SK-N-DZ (cell line): ENCODE measurements around the gene ITGA2B.
"Not testable (repeated sequence)": the region's sequence is repeated elsewhere in the genome, so short reads cannot be mapped to it uniquely, and the experiment has no call there.

Experiments
- DNase-seq: peaks from one replicate; pipeline ENCODE4 v3.0.0-alpha.2; 2015; ENCODE audit warnings: low spot score

ITGA2B gene

GRCh38 chr17:44352828-44353671 is 36.4 kb downstream of the ITGA2B start:
- DNase-seq: no peak

GRCh38 chr17:44351961-44352827 is 37.3 kb downstream of the ITGA2B start:
- no peak for DNase-seq

DNA sequence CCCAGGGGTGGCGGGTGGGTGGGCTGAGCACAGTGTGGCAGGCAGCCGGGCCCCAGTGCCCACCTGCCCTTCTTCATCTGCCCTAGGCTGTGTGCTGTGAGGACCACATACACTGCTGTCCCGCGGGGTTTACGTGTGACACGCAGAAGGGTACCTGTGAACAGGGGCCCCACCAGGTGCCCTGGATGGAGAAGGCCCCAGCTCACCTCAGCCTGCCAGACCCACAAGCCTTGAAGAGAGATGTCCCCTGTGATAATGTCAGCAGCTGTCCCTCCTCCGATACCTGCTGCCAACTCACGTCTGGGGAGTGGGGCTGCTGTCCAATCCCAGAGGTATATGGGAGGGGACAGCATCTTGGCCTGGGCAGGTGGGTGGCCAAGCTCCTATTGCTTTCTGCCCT is 38.0 kb downstream of the ITGA2B start:
- DNase-seq: no peak

DNA sequence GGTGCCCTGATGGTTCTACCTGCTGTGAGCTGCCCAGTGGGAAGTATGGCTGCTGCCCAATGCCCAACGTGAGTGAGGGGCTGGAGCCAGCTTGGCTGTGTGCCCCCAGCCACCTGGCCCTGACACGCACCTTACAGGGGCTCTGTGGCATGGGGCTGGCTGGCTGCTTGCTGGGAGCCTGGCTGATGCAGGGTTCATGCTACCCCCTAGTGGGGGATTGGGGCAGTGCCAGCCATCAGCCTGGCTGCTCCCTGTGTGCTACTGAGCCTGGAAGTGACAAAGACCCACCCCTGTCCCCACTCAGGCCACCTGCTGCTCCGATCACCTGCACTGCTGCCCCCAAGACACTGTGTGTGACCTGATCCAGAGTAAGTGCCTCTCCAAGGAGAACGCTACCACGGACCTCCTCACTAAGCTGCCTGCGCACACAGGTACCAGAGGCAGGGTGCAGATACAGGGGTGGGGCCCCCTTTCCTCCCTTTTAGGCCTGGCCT is 38.7 kb downstream of the ITGA2B start:
- DNase-seq: peak; percentile 80

DNA sequence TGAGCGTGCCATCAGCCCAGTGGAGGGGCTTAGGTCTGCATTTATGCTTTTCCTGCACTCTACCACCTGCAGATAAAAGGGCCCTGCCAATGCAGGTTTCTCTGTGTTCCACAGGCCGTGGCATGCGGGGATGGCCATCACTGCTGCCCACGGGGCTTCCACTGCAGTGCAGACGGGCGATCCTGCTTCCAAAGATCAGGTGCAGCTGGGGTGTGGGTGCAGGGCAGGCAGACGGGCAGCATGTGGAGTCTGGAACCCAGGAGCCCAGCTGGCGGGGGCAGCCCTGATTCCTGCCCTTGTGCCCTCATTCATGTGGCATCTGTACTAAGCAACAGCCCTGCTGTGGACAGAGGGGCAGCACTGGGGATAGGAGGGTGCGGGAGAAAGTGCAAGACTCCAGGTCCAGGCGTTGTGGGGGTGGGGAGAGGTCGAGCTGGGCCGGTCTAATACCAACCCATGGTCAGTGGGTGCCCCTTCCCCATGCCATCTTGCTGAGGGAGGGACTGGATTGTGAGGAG is 39.8 kb downstream of the ITGA2B start:
- no peak for DNase-seq

DNA sequence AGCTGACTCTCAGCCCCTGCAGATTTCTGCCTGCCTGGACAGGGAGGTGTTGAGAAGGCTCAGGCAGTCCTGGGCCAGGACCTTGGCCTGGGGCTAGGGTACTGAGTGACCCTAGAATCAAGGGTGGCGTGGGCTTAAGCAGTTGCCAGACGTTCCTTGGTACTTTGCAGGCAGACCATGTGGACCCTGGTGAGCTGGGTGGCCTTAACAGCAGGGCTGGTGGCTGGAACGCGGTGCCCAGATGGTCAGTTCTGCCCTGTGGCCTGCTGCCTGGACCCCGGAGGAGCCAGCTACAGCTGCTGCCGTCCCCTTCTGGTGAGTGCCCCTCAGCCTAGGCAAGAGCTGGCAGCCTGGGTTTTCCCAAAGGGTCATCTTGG is 40.5 kb downstream of the ITGA2B start:
- DNase-seq: no peak

DNA sequence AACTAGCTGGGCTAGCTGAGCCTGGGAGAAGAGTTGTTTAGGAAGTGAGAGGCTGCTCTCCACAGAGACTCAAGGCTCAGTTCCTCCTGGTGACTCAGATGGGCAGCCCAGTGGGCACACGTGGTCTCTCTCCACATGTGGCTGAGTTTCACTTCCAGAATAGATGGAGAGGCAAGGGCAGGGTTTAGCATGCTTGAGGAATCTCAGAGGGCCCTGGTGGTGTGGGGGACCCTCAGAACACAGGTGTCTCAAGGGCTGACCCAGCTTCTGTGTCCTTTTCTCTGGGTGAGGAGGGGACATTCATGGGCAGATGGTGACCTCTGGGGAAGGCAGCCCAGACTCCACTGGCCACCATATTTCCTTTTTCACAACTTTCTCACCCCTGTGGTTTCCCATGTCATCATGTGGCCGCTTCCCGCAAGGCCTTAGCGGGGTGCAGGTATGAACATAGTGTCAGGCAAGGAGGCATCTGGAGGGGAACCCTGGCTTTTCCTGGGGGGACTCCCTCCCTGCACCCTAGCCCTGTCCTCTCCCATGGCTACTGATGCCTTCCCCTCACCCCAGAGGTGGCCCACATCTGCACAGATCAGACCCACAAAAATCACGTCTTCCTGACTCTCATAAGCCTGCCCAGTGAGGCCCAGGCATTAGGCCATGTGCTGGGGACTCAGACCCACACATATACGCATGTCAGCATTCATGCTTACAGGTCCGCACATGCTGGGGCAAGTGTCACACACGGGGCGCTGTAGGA is 41.0 kb downstream of the ITGA2B start:
- no peak for DNase-seq

GRCh38 chr17:44347206-44348055 is 42.0 kb downstream of the ITGA2B start:
- not testable (repeated sequence) for DNase-seq

GRCh38 chr17:44346064-44346844 is 43.2 kb downstream of the ITGA2B start:
- DNase-seq: no peak

- DNase-seq: peak; percentile 85
Observed at GRCh38 chr17:44345454-44346026, 43.9 kb downstream of the ITGA2B start.

DNA sequence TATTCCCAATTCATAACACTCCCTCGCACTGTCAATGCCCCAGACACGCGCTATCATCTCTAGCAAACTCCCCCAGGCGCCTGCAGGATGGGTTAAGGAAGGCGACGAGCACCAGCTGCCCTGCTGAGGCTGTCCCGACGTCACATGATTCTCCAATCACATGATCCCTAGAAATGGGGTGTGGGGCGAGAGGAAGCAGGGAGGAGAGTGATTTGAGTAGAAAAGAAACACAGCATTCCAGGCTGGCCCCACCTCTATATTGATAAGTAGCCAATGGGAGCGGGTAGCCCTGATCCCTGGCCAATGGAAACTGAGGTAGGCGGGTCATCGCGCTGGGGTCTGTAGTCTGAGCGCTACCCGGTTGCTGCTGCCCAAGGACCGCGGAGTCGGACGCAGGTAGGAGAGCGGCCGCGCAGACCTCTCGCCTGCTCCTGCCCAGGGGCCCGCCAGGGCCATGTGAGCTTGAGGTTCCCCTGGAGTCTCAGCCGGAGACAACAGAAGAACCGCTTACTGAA is 44.5 kb downstream of the ITGA2B start, which contains the start of gene GRN:
Gene GRN, plus strand, starts transcription at position 364 of the 515 bp plus-strand sequence. CDS start 3,863 bp downstream, outside the sequence.
- peak; percentile 100 for DNase-seq

DNA sequence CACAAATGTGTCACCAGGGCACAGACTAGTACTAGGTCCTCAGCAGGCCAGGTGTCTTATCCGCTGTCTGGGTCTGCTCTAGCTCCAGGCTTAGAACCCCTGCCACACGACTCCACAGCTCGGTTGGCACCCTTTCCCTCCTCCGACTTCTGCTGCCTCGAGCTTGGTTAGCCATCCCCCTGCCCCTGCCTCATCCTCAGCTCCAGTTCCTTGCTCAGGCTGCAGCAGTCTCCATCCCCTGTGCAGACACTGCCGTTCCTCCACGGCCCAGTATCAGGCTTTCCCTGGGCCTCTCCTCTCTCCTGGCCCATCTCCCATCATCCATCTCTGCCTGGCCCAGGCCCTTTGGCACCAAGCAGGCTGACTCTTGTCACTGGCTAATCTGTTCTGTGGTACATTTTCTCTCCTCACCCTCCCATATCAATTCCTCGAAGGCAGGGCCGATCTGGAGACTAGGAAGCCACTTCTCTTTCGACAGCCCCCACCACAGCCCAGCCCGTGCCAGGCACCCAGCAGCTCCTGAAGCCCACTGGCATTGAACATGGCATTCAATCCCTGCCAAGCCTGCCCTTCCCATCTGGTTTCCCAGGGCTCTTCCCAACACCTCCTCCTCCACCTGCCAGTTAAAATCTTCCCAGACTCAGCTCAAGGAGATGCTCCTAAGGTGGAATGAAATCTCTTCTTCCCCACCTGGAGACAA is 45.8 kb downstream of the ITGA2B start:
- no peak for DNase-seq

GRCh38 chr17:44340553-44340952 is 48.9 kb downstream of the ITGA2B start:
- DNase-seq: not testable (repeated sequence)

DNA sequence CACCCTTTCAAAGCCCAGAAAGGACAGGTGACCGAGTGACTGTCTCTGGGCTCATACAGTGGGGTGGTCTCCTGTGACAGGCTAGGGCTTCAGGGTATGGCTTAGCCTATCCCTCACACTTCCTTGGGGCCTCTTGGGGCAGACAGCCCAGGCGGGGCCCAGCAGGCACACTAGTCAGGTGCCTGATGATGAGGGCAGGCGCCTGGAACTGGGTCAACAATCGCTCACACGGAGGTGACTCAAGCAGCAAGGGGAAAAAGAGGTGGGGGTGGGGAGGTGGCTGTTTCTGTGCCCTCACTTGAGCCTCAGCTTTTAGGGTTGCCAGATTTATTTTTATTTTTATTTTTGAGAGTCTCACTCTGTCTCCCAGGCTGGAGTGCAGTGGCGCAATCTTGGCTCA is 50.7 kb downstream of the ITGA2B start:
- DNase-seq: no peak

GRCh38 chr17:44335968-44336367 is 53.5 kb downstream of the ITGA2B start:
- no peak for DNase-seq

GRCh38 chr17:44335564-44335963 is 53.9 kb downstream of the ITGA2B start:
- no peak for DNase-seq

GRCh38 chr17:44334727-44335126 is 54.7 kb downstream of the ITGA2B start:
- peak; percentile 41 for DNase-seq

- no peak for DNase-seq
Observed at GRCh38 chr17:44334315-44334714, 55.1 kb downstream of the ITGA2B start.
